GM12878 (cell line): Measurements from ENCODE around the gene LRP2BP.

Source experiments
- EZH2 ChIP-seq: IDR thresholded peaks from 2 replicates; pipeline ENCODE4 v1.6.1; 2012; ENCODE audit warnings: low read depth, mild to moderate bottlenecking, control low read depth, inconsistent platforms, low read length, borderline replicate concordance; ENCODE audit not compliant: control insufficient read depth
- MXI1 ChIP-seq: fragments of 150-350 bp; IDR thresholded peaks from 2 replicates; pipeline ENCODE4 v1.6.1; 2011; ENCODE audit warnings: low read depth, mild to moderate bottlenecking, inconsistent platforms, low read length, improper control_type of control experiment
- TCF7 ChIP-seq: IDR thresholded peaks from 2 replicates; pipeline ENCODE4 v1.6.1; 2014; ENCODE audit warnings: antibody characterized with exemption, borderline replicate concordance

GRCh38 chr4:185332575-185333464, 62.9 kb downstream of the LRP2BP start:
- TF ChIP-seq TCF7 (peak; percentile 98), EZH2 (no peak), MXI1 (no peak)
